GM12872 (cell line): ENCODE data around the gene ESPL1.

Source experiments
- CTCF ChIP-seq: IDR thresholded peaks from 3 replicates; pipeline ENCODE4 v1.5.1; 2011; ENCODE audit warnings: low read depth, mild to moderate bottlenecking, low read length, moderate library complexity; ENCODE audit not compliant: insufficient read depth

ESPL1 gene

GRCh38 chr12:53268630-53269562, 797 bp downstream of the ESPL1 start:
- no peak for TF ChIP-seq CTCF

GRCh38 chr12:53274445-53274844, 6.3 kb downstream of the ESPL1 start:
- TF ChIP-seq CTCF: no peak

GRCh38 chr12:53276511-53276910, 8.4 kb downstream of the ESPL1 start:
- TF ChIP-seq CTCF: no peak

- TF ChIP-seq CTCF: no peak
These were observed 9.9 kb downstream of the ESPL1 start for GRCh38 chr12:53277981-53278380.

GRCh38 chr12:53279283-53279869, 11.3 kb downstream of the ESPL1 start:
- TF ChIP-seq CTCF: no peak

- no peak for TF ChIP-seq CTCF
These were observed 11.9 kb downstream of the ESPL1 start for GRCh38 chr12:53279888-53280498.

- no peak for TF ChIP-seq CTCF
These were observed 18.3 kb downstream of the ESPL1 start for GRCh38 chr12:53286448-53286847.
